Stromal cell of bone marrow (primary cell): ENCODE measurements around the gene TKTL2.
"Not testable (repeated sequence)": the region's sequence is repeated elsewhere in the genome, so short reads cannot be mapped to it uniquely, and the experiment has no call there.

Experiments
- DNase-seq: peaks from one replicate; pipeline ENCODE4 v3.0.0-alpha.2; 2012; ENCODE audit warnings: low read depth

TKTL2 gene

DNA sequence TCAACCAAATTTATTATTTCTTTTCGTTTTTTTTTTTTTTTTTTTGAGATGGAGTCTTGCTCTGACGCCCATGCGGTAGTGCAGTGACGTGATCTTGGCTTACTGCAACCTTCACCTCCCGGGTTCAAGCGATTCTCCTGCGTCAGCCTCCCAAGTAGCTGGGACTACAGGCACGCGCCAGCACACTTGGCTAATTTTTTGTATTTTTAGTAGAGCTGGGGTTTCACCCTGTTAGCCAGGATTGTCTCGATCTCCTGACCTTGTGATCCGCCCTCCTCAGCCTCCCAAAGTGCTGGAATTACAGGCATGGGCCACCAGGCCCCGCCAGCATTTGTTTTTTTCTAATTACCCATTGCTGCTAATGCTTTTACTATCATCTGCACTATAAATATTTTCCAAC is 26.5 kb downstream of the TKTL2 start:
- DNase-seq, result not testable (repeated sequence)

DNA sequence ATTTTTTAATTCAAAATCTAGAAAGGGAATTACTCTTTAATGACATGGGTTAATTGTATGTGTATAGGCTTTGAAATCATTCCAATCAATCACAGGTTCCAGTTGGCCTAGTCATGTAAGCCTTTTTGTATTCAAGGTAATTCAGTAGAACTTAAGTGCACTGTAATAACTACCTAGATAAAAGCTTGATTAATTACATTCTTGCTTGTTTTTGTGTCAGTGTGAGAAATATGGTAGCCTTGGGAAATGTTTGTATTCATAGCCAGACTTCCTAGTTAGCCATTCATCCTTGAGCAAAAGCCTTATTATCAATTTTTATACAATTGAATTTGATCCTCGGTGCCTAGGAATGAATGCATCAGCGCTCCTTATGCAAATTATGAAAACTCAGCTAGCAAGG is 33.5 kb downstream of the TKTL2 start:
- no peak for DNase-seq
